HG03060 (cell line): ENCODE measurements around the gene SLC6A3.
"Not testable (repeated sequence)": the region's sequence is repeated elsewhere in the genome, so short reads cannot be mapped to it uniquely, and the experiment has no call there.

Experiments
- ATAC-seq: cut with Tn5 transposase; IDR thresholded peaks from one replicate; pipeline ENCODE4 v1.9.1; 2021; ENCODE audit warnings: low read depth, moderate number of reproducible peaks; ENCODE audit not compliant: unreplicated experiment

Gene SLC6A3

DNA sequence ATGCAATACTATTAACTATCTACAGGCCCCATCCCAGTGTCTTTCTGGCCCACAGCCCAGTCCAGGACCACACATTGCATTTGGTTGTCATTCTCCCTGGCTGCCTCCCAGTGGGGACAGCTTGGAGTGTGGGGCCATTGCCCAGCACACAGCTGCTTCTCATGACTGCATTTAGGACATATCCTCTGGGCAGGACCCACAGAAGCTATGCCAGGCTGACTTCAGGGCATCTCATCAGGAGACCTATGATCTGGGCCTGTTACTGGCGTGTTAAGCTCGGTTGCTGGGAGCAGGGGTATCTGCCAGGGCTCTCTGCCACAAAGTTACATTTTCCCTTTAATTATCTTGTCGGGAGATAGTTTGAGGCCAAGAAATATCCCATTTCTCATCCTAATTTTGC, 68.3 kb downstream of the SLC6A3 start:
- no peak for ATAC-seq

- no peak for ATAC-seq
These were observed 69.1 kb downstream of the SLC6A3 start for GRCh38 chr5:1375871-1376810.

GRCh38 chr5:1374679-1375055, 70.6 kb downstream of the SLC6A3 start:
- no peak for ATAC-seq

DNA sequence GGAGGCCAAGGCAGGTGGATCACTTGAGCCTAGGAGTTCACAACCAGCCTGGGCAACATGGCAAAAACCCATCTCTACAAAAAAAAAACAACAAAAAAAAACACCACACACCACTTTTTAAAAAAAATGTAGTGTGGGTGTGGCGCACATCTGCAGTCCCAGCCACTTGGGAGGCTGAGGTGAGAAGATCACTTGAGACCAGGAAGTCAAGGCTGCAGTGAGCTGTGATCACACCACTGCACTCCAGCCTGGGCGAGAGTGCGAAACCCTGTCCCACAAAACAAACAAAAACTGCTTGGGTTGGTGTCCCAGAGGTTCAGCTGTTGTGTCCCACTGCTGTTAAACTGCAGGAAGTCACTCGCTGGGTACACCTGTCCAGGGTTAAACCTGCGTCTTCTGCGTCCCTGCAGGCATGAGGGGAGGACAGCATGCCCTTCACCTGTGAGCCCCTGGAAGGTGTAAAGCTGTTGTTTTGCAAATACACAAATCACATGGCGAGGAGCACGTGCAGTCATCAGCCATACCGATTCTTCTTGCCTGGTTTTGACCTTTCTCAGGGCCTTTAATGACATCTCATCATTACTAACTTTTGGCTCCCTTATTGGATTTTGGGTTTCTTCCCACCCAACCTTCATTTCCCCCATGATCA, 71.1 kb downstream of the SLC6A3 start:
- no peak for ATAC-seq

DNA sequence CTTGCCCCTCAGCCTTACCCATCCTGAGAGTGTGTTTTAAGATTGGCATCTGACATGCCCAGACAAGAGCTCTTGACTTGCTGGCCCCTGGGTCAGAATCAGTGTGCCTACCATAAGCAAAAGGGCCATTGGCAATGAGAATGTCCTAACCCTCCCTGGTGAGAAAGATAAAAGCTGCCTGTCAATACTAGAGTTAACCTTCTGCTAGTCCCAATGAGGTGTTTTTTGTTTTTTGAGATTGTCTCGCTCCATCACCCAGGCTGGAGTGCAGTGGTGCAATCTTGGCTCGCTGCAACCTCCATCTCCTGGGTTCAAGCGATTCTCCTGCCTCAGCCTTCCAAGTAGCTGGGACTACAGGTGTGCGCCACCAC, 73.3 kb downstream of the SLC6A3 start:
- ATAC-seq, result not testable (repeated sequence)

- no peak for ATAC-seq
These were observed 73.8 kb downstream of the SLC6A3 start for GRCh38 chr5:1371218-1371971.

- no peak for ATAC-seq
These were observed 75.2 kb downstream of the SLC6A3 start for GRCh38 chr5:1370006-1370405.

- no peak for ATAC-seq
These were observed 76.5 kb downstream of the SLC6A3 start for GRCh38 chr5:1368756-1369155.

- ATAC-seq, result no peak
These were observed 77.0 kb downstream of the SLC6A3 start for GRCh38 chr5:1368236-1368635.

DNA sequence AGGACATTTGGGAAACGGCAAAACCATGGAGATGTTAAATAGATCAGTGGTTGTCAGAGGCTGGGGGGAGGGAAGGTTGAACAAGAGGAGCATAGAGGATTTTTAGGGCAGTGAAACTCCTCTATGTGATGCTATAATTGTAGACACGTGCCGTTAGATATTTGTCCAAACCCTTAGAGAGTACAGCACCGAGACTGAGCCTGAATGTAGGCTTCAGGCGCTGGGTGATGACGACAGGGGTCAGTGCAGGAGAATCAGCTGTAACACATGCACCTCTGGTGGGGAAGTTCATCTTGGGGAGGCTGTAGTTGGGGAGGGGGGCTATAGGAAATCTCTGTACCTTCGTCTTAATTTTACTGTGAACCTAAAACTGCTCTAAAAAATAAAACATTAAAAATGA, 78.1 kb downstream of the SLC6A3 start:
- no peak for ATAC-seq

GRCh38 chr5:1366514-1366913, 78.7 kb downstream of the SLC6A3 start:
- ATAC-seq, result no peak

GRCh38 chr5:1364211-1364610, 81.0 kb downstream of the SLC6A3 start:
- ATAC-seq, result no peak

DNA sequence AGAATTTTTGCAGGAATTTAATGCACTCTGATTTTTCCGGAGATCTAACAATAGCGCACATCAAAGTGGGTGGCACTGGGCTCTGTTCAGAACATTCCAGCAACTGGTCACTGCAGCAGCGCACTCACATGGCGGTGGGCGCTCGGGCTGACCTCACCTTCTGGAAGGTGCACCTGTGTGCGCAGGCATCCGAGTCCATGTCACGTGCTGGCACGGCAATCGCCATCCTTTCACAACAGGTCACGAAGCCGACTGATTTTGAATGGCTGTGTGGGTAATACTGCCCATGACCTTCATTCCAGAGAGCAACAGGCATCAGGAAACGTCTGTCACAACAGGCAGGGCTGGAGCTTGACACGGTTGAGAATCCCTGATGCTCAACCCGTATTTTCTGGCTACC, 81.7 kb downstream of the SLC6A3 start:
- ATAC-seq, result no peak

GRCh38 chr5:1363160-1363559, 82.1 kb downstream of the SLC6A3 start:
- ATAC-seq, result no peak

DNA sequence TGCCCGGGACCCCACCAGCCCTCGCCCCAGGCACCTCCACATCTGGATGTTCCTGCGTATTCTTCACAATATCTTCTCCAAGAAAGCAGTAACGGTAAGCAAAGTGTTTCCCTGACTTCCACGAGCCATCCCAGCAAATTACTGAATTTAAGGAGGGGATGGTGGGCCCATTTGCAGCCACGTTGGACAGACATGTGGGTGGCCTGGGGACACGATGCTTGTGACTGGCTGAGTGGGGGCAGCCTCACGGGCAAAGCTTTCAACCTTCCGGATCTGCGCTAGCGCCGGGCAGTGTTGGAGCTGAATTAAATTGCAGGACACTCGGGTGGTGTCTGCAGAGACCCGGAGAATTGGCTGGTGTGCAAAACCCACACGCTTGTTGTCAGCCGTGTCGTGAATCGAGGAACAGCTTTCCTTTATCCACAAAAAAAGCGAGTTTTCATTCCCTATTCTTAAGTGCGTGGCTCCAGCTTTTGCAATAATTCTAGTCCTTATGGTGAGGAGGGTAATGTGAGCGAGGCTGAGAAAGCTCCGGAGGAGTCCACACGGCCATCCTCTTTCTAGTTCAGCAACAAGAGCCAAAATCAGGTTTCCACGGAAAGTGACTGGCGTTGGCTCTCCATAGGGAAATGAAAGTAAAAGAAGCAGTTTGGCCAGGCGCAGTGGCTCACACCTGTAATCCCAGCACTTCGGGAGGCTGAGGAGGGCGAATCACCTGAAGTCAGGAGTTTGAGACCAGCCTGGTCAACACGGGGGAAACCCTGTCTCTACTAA, 82.8 kb downstream of the SLC6A3 start:
- no peak for ATAC-seq

DNA sequence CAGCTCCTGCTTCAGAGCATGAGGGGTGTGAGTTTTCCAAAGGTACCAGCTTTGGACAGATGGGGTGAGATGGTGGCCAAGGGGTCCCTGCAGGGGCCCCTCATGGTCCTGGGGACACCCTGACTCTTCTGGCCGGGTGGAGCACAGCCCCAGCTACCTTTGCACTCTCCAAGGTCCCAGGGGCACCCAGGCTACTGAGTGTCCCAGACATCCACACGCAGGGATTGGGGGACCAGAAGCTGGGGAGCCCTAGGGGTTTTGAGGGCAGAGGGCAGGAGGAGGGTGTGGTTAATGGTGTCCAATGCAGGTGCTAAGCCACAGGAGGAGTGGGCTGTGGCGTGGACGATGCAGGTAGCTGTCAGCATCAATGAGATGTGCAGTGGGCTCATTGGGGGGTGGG, 84.4 kb downstream of the SLC6A3 start:
- no peak for ATAC-seq

- ATAC-seq, result not testable (repeated sequence)
These were observed 84.9 kb downstream of the SLC6A3 start for GRCh38 chr5:1360367-1360766.

DNA sequence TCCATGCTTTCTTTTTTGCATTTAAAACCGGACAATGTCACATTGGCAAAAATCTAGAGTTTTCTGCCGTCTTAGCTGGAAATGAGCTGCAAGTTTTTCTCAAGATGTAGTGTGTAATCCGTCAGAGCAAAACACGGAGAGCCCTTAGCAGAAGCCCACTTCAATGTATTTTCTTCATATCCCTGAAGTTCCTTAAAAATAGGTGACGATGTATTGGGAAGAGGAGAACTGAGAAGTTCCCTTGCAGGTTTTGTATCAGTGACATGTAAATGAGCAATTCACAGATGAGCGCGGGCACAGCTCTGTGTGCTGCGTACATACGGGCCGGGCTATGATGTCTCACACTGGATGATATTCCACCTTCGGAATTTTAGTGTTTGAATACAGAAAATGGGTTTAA, 85.5 kb downstream of the SLC6A3 start:
- no peak for ATAC-seq

DNA sequence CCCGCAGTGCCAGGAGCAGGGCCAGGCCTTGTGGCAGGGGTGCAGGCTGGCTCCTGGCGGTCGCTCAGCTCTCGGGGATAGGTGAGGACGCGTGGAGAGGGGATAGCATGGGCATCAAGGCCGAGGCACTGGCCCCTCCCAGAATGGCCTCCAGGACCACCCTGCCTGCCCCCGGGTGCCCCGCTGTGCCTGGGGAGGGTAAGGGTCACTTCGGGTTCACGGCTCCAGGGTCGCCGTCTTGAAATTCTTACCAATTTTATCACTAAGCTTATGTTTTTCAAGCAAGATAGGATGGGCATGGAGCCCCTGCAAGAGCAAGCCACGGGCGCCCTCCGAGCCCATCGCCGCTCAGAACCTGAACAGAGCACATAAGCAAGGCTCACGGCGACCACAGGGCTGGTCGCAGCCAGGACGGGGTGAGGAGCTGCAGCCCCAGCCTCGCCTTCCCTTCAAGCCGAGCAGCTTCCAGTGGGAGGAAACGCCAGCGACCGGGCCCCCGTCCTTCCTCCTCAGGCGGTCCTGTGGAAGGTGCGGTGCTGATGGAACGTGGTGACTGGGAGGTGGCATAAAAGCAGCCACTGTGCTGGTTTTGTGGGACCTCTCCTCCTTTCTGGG, 86.1 kb downstream of the SLC6A3 start:
- ATAC-seq, result no peak

GRCh38 chr5:1358726-1359025, 86.6 kb downstream of the SLC6A3 start:
- no peak for ATAC-seq
